Measurements from ENCODE around the gene AADACL4.

- TF ChIP-seq POLR2A (IDR thresholded peaks at IDR 0.05) (no peak), CTCF (IDR thresholded peaks at IDR 0.05) (no peak), POLR2AphosphoS5 (IDR thresholded peaks at IDR 0.05) (no peak), EP300 (IDR thresholded peaks at IDR 0.05; ENCODE audit: low read depth) (no peak)
Observed at GRCh38 chr1:12669529-12670068, 25.7 kb downstream of the AADACL4 start.

Data from transverse colon (tissue), 4 donors.